SU-DHL-6 (cell line): Measurements from ENCODE around the gene CACNB1.

ENCODE experiments used
- H2AFZ ChIP-seq: fragments of 200-600 bp; sonication (generic); 2 replicates; pipeline ENCODE4 v1.6.1; 2014; ENCODE audit warnings: low read depth, mild to moderate bottlenecking, moderate library complexity, mixed read lengths, antibody characterized with exemption, low read length; ENCODE audit not compliant: severe bottlenecking
- H3F3A ChIP-seq: fragments of 200-600 bp; shearing (Covaris generic); 2 replicates; pipeline ENCODE4 v1.6.0; 2016; ENCODE audit warnings: antibody characterized with exemption, mild to moderate bottlenecking; ENCODE audit not compliant: insufficient read depth
- H3K27ac ChIP-seq: fragments of 200-600 bp; sonication (generic); 2 replicates; pipeline ENCODE4 v1.5.1; 2016; ENCODE audit warnings: low read depth, mild to moderate bottlenecking, low read length, moderate library complexity, mixed read lengths
- H3K27me3 ChIP-seq: fragments of 200-600 bp; sonication (generic), shearing (Covaris generic); 2 replicates; pipeline ENCODE4 v1.6.0; 2014; ENCODE audit warnings: mild to moderate bottlenecking, low read length
- H3K36me3 ChIP-seq: fragments of 200-600 bp; sonication (generic); 2 replicates; pipeline ENCODE4 v1.6.1; 2014; ENCODE audit warnings: mild to moderate bottlenecking, low read length, mixed read lengths
- H3K4me2 ChIP-seq: fragments of 300-600, 200-600 bp; shearing (Covaris generic), sonication (generic); 2 replicates; pipeline ENCODE4 v1.6.0; 2014; ENCODE audit warnings: low read length, low read depth, mild to moderate bottlenecking; ENCODE audit not compliant: poor library complexity, severe bottlenecking
- H3K4me3 ChIP-seq: fragments of 200-600 bp; sonication (generic); 2 replicates; pipeline ENCODE4 v1.5.1; 2014; ENCODE audit warnings: antibody characterized with exemption, low read length, mild to moderate bottlenecking, mixed read lengths; ENCODE audit not compliant: insufficient read depth, poor library complexity, severe bottlenecking
- H3K79me2 ChIP-seq: fragments of 200-600 bp; sonication (generic); 2 replicates; pipeline ENCODE4 v1.6.1; 2014; ENCODE audit warnings: mild to moderate bottlenecking, low read length, moderate library complexity; ENCODE audit not compliant: insufficient read depth
- H3K9ac ChIP-seq: fragments of 200-600 bp; sonication (generic); 2 replicates; pipeline ENCODE4 v1.7.0; 2014; ENCODE audit warnings: mild to moderate bottlenecking, low read length
- H3K9me2 ChIP-seq: fragments of 200-600 bp; sonication (generic); replicated peaks from 2 replicates; pipeline ENCODE4 v1.6.1; 2014; ENCODE audit warnings: low read length; ENCODE audit not compliant: insufficient read depth
- H3K9me3 ChIP-seq: fragments of 200-600 bp; sonication (generic); 2 replicates; pipeline ENCODE4 v1.6.1; 2014; ENCODE audit warnings: low read length, mixed read lengths; ENCODE audit not compliant: insufficient read depth
- H4K20me1 ChIP-seq: fragments of 200-600 bp; sonication (generic); 2 replicates; pipeline ENCODE4 v1.6.1; 2014; ENCODE audit warnings: low read depth, mild to moderate bottlenecking, antibody characterized with exemption, low read length, moderate library complexity, mixed read lengths
- CTCF ChIP-seq: fragments of 200-600 bp; sonication (generic); IDR thresholded peaks from one replicate; pipeline ENCODE4 v1.5.1; 2017; ENCODE audit warnings: antibody characterized with exemption, mild to moderate bottlenecking, low read length, moderate library complexity; ENCODE audit not compliant: insufficient read depth, poor library complexity, severe bottlenecking
- EZH2phosphoT487 ChIP-seq: fragments of 200-600 bp; sonication (generic), shearing (Covaris generic); conservative IDR thresholded peaks from 2 replicates; pipeline ENCODE4 v1.6.1; 2018; ENCODE audit warnings: mild to moderate bottlenecking, antibody characterized with exemption, low read length, moderate library complexity, mixed read lengths

The CACNB1 gene

GRCh38 chr17:39239640-39240314, 42.3 kb upstream of the CACNB1 start:
- no peaks in the 10 kb centered on the region for H3K9me3 ChIP-seq
- H4K20me1 ChIP-seq, result no peaks in the 10 kb centered on the region
- no peaks in the 10 kb centered on the region for H3K36me3 ChIP-seq
- H2AFZ ChIP-seq, result no peak overlapping the region
- no peak overlapping the region for H3K27ac ChIP-seq
- no peaks in the 10 kb centered on the region for H3K9me2 ChIP-seq
- no peak overlapping the region for H3K4me3 ChIP-seq
- H3K9ac ChIP-seq, result no peak overlapping the region
- H3K4me2 ChIP-seq, result no peak overlapping the region
- no peaks in the 10 kb centered on the region for H3K79me2 ChIP-seq
- no peaks in the 10 kb centered on the region for H3K27me3 ChIP-seq
- TF ChIP-seq EZH2phosphoT487, result no peak
- TF ChIP-seq CTCF, result peak; percentile 69
- no peaks in the 10 kb centered on the region for H3F3A ChIP-seq

GRCh38 chr17:39238311-39238972, 41.0 kb upstream of the CACNB1 start:
- Histone ChIP-seq H3K9ac (no peak overlapping the region), H3K4me2 (peak overlapping the region; percentile 37), H4K20me1 (no peaks in the 10 kb centered on the region), H3K9me3 (no peaks in the 10 kb centered on the region), H3K9me2 (no peaks in the 10 kb centered on the region), H3K36me3 (no peaks in the 10 kb centered on the region), H3K4me3 (no peak overlapping the region), H3F3A (no peaks in the 10 kb centered on the region), H3K27ac (no peak overlapping the region), H3K27me3 (no peaks in the 10 kb centered on the region), H2AFZ (no peak overlapping the region), H3K79me2 (no peaks in the 10 kb centered on the region)
- TF ChIP-seq EZH2phosphoT487, result no peak
- no peak for TF ChIP-seq CTCF

DNA sequence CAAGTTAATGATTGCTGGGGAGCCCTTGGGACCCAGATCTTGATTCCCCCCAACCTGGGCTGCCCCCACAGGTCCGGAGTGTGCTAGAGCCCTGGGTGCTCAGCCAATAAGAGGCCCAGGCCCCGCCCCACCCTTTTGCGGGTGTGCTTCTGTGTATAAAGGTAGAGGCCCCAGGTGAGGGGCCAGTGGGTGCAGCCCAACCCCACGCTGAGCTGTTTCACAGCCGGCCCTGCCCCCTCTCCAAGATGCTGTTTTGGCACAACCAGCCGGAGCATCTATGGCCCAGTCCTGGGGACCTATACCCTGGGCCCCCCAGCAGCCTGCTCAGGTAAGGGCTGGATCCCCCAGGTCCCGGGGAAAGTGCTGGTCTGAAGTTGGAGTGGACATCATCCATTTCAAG, 40.1 kb upstream of the CACNB1 start:
- Histone ChIP-seq H3K79me2 (no peaks in the 10 kb centered on the region), H3K4me3 (no peak overlapping the region), H3K36me3 (no peaks in the 10 kb centered on the region), H3K9ac (no peak overlapping the region), H3F3A (no peaks in the 10 kb centered on the region), H3K27me3 (no peaks in the 10 kb centered on the region), H3K4me2 (no peak overlapping the region), H4K20me1 (no peaks in the 10 kb centered on the region), H2AFZ (no peak overlapping the region), H3K9me2 (no peaks in the 10 kb centered on the region), H3K27ac (no peak overlapping the region), H3K9me3 (no peaks in the 10 kb centered on the region)
- TF ChIP-seq EZH2phosphoT487 (no peak), CTCF (no peak)
